Thoracic aorta (tissue), 2 donors: ENCODE data around the gene PDE4B. TPM values are rescaled to one million over a fixed set of nuclear protein-coding genes. Genes with fewer than 3 reads are reported as not detected.

Source experiments
- ATAC-seq: fragments of 150-250 bp; one replicate; pipeline ENCODE4 v1.8.0; 2017; ENCODE audit warnings: low read depth; ENCODE audit not compliant: insufficient number of reproducible peaks, low FRiP score
- DNase-seq: peaks from one replicate; pipeline ENCODE4 v3.0.0-alpha.2; 2020; ENCODE audit warnings: low spot score
- H3K27ac ChIP-seq, 2 donors: fragments of 200-600 bp; sonication (generic); 1 replicate in 1 of 2; 2 replicates in 1 of 2; pipeline ENCODE4 v1.5.1; 2016; ENCODE audit warnings: mild to moderate bottlenecking in 2 of 2, moderate library complexity in 2 of 2
- H3K27me3 ChIP-seq: fragments of 200-600 bp; sonication (generic); replicated peaks from 2 replicates; pipeline ENCODE4 v1.6.0; 2016; ENCODE audit warnings: mild to moderate bottlenecking; ENCODE audit not compliant: insufficient read depth
- H3K36me3 ChIP-seq: fragments of 200-600 bp; sonication (generic); one replicate; pipeline ENCODE4 v1.5.1; 2016
- H3K4me1 ChIP-seq, 2 donors: fragments of 200-600 bp; sonication (generic); 1 replicate in 1 of 2; 2 replicates in 1 of 2; pipeline versions ENCODE4 v1.5.1 to v1.6.0; 2016; ENCODE audit warnings: low read depth in 2 of 2, mild to moderate bottlenecking in 1 of 2; ENCODE audit not compliant: control insufficient read depth in 1 of 2
- H3K4me3 ChIP-seq: fragments of 200-600 bp; sonication (generic); 2 replicates; pipeline ENCODE4 v1.5.1; 2016; ENCODE audit warnings: mild to moderate bottlenecking
- H3K9me3 ChIP-seq: fragments of 200-600 bp; sonication (generic); 2 replicates; pipeline ENCODE4 v1.5.1; 2016
- CTCF ChIP-seq: fragments of 200-600 bp; sonication (generic); IDR thresholded peaks from one replicate; pipeline ENCODE4 v1.5.1; 2019; ENCODE audit warnings: antibody characterized with exemption
- total RNA-seq, 2 donors: library from RNA; depleted of rRNA; stranded (reverse); fragments of >200 nt; gene quantifications; one replicate each; pipeline versions ENCODE4 v1.1.0 to v1.2.3, GENCODE V29; 2016

Gene PDE4B
- total RNA-seq, 2 donors from 2014 or later: 29.0 to 42.4 TPM

DNA sequence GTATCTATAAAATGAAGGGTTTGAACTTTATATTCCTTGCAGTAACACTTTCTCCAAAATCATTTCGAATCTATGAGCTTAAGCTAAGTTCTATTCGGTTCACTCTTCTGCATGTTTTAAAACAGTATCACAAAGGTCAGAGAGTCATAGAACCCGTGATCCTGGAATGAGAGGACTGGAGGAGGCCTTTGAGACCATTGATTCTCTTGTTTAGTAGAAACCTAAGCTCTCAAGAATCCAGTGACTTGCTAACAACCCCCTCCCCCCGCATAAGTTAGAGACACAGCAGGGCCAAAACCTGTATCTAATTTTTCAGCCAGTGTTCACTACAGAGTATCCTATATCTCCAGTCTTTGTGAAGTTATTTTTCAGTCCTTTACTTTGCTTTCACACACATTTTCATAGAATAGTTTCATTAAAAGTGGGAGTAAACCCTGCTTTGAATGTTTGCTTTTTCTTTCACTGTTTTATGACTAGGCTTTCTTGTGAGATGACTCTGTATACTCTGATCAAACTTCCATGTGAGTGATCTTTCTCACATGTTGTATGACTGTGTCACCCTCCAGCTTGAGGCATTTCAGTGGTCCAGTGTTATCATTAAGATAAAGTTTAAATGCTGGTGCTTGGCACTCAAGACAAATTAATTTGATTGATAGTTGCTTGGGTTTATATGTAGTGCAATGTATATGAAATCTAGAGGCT lies 465.9 kb downstream of the PDE4B start:
- no peak for TF ChIP-seq CTCF
- H3K27ac ChIP-seq: no peak overlapping the region

DNA sequence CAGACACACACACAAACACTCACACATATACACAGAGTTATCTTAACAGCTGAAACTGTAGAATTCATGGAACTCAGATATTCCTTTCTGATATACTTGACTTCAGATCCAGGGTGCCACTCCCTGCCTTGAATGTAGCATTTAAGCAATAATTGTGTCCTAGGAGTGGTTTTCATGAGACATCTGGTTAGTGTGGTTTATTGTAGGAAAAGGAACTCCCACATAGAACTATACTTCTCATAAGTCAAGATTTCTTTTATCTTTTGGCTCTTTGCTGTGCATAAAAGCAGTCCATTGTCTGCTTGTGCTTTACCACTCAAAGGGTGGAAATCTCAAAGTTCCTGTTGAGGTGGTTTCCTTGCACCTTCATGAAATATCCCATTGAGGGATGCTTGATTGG lies 468.7 kb downstream of the PDE4B start:
- ATAC-seq (no peak), DNase-seq (no peak)
- no peak for TF ChIP-seq CTCF
- no peak overlapping the region for H3K27ac ChIP-seq
- H3K9me3 ChIP-seq: no peaks in the 10 kb centered on the region
- no peaks in the 10 kb centered on the region for H3K4me1 ChIP-seq
- no peaks in the 10 kb centered on the region for H3K36me3 ChIP-seq
- no peak overlapping the region for H3K4me3 ChIP-seq
- no peaks in the 10 kb centered on the region for H3K27me3 ChIP-seq

More for the DNA sequence above, 465.9 kb downstream of the PDE4B start:
- ATAC-seq: no peak
- H3K9me3 ChIP-seq: no peaks in the 10 kb centered on the region
- no peak for DNase-seq
- no peaks in the 10 kb centered on the region for H3K27me3 ChIP-seq
- H3K4me1 ChIP-seq: no peaks in the 10 kb centered on the region
- H3K36me3 ChIP-seq: no peaks in the 10 kb centered on the region
- no peak overlapping the region for H3K4me3 ChIP-seq

GRCh38 chr1:66262208-66262963 lies 469.7 kb downstream of the PDE4B start:
- no peak overlapping the region for H3K4me3 ChIP-seq
- no peak for ATAC-seq

DNA sequence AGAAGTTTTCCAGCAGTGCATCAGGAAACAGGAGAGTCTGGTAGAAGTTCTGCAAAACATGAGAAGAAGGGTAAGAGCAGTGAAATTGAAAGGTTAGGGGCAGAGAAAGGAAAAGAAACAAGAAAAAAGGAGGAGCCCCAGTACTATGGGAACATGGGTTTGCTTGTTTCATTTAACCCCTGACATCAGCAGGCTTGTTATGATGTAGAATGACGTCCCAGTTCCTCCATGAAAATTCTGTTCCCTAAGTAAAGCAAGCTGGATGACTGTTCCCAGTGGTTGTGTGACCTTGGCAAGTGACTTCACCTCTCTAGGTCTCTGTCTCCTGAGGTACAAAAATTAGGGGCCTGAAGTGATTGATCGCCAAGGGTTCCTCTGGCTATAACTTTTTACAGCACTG lies 472.6 kb downstream of the PDE4B start:
- ATAC-seq (no peak), DNase-seq (no peak)
- TF ChIP-seq CTCF: no peak
- H3K27me3 ChIP-seq: no peaks in the 10 kb centered on the region
- no peaks in the 10 kb centered on the region for H3K36me3 ChIP-seq
- no peak overlapping the region for H3K27ac ChIP-seq
- H3K9me3 ChIP-seq: no peaks in the 10 kb centered on the region
- no peak overlapping the region for H3K4me3 ChIP-seq
- peaks cover 2 to 13% of the 10 kb centered on the region in 2 donors for H3K4me1 ChIP-seq

More at GRCh38 chr1:66262208-66262963, 469.7 kb downstream of the PDE4B start:
- H3K27me3 ChIP-seq: no peaks in the 10 kb centered on the region
- H3K9me3 ChIP-seq: no peaks in the 10 kb centered on the region
- H3K4me1 ChIP-seq: no peaks in the 10 kb centered on the region
- no peak for TF ChIP-seq CTCF
- no peak overlapping the region for H3K27ac ChIP-seq
- DNase-seq: no peak
- H3K36me3 ChIP-seq: no peaks in the 10 kb centered on the region

DNA sequence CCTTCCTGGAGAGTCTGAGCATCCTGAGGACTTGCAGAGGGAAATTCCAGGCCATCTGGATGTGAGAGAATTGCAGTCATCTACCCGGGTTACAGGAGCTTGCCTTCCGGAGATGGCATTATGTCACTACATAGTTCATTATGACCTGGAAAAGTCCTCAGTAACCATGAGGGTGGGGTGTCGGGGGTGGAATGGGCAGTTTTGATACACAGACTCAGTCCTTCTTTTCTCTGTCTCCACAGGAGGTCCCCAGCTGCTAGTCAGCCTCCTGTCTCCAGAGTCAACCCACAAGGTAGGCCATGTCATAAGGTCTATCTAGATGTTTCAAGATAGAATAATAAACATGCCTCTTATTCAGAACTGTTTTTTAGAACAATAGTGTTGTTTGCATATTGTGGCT lies 473.1 kb downstream of the PDE4B start:
- no peak for ATAC-seq
- H3K4me1 ChIP-seq: peaks cover 7 to 19% of the 10 kb centered on the region in 2 donors
- no peaks in the 10 kb centered on the region for H3K36me3 ChIP-seq
- no peak for DNase-seq
- no peak for TF ChIP-seq CTCF
- no peak overlapping the region for H3K4me3 ChIP-seq
- H3K27ac ChIP-seq: no peak overlapping the region
- H3K9me3 ChIP-seq: no peaks in the 10 kb centered on the region
- H3K27me3 ChIP-seq: no peaks in the 10 kb centered on the region
